Cardiac fibroblast (primary cell): ENCODE measurements around the gene GNAS.

Experiments used
- DNase-seq, 2 donors: peaks; one replicate each; pipeline versions ENCODE4 v3.0.0 to v3.0.0-alpha.2; 2010; ENCODE audit warnings: low read depth in 2 of 2
- H3K4me3 ChIP-seq, 2 donors: replicated peaks in 1 of 2; 1 replicate in 1 of 2; 2 replicates in 1 of 2; pipeline ENCODE4 v1.5.1; 2011; ENCODE audit warnings: low read depth in 2 of 2, low read length in 2 of 2, mild to moderate bottlenecking in 2 of 2, moderate library complexity in 1 of 2
- TF ChIP-seq, protein P1 (sequence below): IDR thresholded peaks from one replicate; pipeline ENCODE4 v1.5.1; 2011; ENCODE audit warnings: low read depth, mild to moderate bottlenecking, low read length, inconsistent platforms

GNAS gene

GRCh38 chr20:58898629-58899408, 46.3 kb downstream of the GNAS start:
- TF ChIP-seq, protein P1, sequence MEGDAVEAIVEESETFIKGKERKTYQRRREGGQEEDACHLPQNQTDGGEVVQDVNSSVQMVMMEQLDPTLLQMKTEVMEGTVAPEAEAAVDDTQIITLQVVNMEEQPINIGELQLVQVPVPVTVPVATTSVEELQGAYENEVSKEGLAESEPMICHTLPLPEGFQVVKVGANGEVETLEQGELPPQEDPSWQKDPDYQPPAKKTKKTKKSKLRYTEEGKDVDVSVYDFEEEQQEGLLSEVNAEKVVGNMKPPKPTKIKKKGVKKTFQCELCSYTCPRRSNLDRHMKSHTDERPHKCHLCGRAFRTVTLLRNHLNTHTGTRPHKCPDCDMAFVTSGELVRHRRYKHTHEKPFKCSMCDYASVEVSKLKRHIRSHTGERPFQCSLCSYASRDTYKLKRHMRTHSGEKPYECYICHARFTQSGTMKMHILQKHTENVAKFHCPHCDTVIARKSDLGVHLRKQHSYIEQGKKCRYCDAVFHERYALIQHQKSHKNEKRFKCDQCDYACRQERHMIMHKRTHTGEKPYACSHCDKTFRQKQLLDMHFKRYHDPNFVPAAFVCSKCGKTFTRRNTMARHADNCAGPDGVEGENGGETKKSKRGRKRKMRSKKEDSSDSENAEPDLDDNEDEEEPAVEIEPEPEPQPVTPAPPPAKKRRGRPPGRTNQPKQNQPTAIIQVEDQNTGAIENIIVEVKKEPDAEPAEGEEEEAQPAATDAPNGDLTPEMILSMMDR: no peak
- no peak for DNase-seq
- no peak overlapping the region for H3K4me3 ChIP-seq

GRCh38 chr20:58899512-58899911, 47.0 kb downstream of the GNAS start:
- TF ChIP-seq, protein P1: no peak
- H3K4me3 ChIP-seq: no peak overlapping the region
- no peak for DNase-seq

DNA sequence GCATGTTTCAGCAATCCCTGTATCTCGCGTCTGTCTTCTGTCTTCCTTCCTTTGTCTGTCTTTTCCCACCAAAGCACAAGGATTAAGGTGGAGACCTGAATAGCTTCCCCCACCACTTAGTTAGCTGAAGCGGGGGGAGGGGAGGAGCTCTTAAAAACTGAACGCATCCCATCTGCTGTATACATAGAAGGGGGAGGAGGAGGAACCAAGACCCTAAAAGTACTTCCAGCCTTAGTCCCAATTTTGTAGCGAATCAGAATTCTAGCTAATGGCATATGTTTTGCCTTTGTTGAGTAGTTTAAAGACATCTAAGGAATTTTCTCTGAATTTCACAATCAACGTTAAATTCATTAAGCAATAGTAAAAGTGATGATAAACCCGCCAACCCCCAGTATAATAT, 47.9 kb downstream of the GNAS start:
- peak in 1 of 2 donors; percentile 32 for DNase-seq
- H3K4me3 ChIP-seq: no peak overlapping the region
- TF ChIP-seq, protein P1: no peak

- TF ChIP-seq, protein P1: no peak
- DNase-seq: no peak
- H3K4me3 ChIP-seq: no peak overlapping the region
These were observed 49.2 kb downstream of the GNAS start for GRCh38 chr20:58901488-58902402.

GRCh38 chr20:58903614-58904013, 51.1 kb downstream of the GNAS start:
- no peak overlapping the region for H3K4me3 ChIP-seq

GRCh38 chr20:58905236-58905635, 52.7 kb downstream of the GNAS start:
- TF ChIP-seq, protein P1: no peak
- H3K4me3 ChIP-seq: no peak overlapping the region
- DNase-seq: no peak

More at GRCh38 chr20:58903614-58904013, 51.1 kb downstream of the GNAS start:
- no peak for DNase-seq
- TF ChIP-seq, protein P1: no peak
